Anterior cingulate cortex (tissue), 58 donors: ENCODE data around the gene TTI1.
"Not testable (repeated sequence)": the region's sequence is repeated elsewhere in the genome, so short reads cannot be mapped to it uniquely, and the experiment has no call there.

ENCODE experiments used
- DNase-seq, 58 donors: peaks; one replicate each; lab custom pipeline; 2025; lab: John Stamatoyannopoulos, UW

Gene TTI1

DNA sequence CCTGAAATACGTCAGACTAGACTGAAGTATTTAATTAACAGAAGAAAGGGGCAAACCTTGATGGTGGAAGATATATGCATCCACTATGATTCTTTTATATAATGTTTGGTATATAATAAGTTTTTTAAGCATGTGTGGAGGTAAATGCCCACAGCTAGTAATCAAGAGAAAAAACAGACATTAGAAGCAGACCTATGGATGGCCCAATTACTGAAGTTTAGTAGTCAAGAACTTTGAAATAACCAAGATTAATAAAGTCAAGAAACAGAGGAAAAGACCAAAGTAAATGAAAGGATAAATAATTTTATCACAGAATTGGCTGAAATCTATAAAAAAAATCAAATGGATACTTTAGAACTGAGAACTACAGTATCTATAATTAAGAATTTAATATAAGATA, 15.3 kb downstream of the TTI1 start:
- DNase-seq, result no peak

DNA sequence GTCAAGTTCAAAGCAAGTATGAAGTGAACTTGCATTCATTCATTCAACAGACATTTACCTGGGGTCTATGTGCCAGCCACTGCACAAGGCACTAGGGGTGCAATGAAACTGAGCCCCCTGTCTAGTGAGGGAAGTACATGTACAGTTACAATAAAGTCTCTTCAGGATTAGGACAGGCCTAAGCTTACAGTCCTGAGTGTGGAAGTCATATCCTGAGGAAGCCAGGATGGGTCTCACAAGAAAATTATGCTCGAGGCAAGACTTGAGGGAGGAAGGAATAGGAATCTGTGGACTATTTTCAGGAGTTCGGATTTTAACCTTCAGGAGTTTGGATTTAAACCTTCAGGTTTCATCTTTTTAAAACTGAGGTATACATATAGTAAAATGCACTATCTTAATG, 19.4 kb downstream of the TTI1 start:
- DNase-seq, result no peak

DNA sequence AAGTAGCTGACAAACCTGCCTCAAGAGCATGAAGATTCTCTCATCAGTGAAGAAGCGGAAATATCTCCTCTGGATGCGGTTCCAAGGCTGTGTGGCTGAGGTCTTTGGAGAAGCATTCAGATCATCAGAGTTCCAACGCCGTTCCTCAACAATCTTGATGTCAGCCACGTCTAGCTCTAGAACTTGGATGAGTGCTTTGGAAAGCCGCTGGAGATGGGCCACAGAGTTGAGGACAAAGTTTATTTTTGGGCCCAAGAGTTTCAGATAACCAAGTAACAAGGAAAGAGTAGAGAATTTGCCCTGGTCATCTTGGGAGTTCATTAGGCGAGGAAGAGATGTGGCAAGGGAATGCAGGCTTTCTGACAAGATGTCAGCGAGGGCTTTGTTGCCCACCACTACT, 20.9 kb downstream of the TTI1 start:
- DNase-seq, result no peak

DNA sequence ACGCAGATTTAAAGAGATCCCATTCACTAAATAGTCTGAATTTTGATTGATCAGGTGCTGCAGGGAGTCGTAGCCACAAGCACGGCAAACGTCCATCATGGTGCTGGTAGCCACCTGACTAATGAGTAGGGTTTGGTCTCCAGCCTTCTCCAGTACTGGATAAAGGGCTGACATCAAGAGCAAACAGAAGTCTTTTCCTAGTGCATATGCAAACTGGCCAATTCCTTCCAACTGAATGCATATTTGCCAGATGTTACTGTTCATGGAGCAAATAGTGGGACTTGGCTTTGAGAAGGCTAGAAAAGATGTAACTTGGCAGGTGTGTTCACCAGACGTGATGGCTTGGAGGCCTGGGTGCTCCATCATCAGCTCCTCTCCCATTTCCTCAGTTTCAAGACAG, 21.6 kb downstream of the TTI1 start:
- no peak for DNase-seq

DNA sequence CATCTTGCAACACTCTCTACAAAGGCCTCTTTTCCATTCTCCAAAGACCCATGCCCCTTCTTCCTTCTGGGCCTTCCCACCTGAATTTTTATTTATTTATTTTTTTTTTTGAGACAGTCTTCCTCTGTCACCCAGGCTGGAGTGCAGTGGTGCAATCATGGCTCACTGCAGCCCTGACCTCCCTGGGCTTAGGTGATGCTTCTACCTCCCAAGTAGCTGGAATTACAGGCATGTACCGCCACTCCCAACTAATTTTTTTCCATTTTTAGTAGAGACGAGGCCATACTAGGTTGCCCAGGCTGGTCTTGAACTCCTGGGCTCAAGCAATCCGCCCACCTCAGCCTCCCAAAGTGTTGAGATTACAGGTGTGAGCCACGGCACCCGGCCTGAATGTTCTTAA, 23.8 kb downstream of the TTI1 start:
- DNase-seq, result not testable (repeated sequence)

DNA sequence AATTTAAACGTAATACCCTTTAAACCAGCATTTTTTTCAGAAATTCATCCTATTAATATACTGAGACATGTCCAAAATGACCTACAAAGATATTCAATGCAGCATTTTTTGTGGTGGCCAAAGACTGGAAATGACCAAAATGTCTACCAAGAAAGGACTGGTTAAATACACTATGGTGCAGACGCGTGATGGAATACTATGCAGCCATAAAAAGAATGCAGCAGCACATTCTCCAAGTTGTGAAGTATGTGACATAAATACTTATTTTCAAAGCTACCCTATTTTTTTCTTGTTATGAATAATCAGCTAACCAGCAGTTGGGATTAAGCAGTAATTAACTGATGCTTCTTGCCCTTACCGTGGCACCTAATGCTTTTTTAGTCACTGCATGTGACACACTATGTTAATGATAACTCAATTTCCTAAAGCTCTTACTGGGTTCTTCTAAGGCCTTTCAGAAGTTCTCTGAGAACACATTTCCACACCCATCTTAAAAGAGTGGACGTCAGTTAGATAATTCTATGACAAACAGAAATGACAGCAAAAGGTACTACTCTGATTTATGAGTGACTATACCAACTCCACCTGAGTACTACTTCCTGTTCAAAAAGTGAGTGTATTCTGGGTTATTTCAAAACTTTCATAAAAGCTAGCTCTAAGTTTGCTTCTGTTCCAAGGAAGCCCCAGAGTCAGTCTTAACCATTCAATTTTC, 24.9 kb downstream of the TTI1 start:
- DNase-seq, result no peak

DNA sequence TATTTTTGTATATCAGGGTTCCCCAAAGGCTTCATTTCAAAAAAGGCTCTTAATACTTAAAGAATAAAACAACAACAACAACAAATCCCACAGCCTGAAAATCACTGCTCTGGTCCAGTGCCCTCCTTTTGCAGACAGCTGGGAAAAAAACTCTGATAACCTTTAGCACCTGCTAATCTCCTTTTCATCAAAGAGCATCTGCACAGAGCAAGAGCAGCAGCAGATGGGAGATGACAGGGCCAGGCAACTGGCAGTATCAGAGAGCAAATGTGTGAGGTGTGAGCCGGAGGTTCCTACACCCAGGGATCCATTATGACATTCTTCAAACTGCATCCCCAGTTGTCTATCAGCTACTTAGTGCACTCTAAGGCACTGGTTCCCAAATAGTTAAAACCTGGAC, 25.7 kb downstream of the TTI1 start:
- no peak for DNase-seq

DNA sequence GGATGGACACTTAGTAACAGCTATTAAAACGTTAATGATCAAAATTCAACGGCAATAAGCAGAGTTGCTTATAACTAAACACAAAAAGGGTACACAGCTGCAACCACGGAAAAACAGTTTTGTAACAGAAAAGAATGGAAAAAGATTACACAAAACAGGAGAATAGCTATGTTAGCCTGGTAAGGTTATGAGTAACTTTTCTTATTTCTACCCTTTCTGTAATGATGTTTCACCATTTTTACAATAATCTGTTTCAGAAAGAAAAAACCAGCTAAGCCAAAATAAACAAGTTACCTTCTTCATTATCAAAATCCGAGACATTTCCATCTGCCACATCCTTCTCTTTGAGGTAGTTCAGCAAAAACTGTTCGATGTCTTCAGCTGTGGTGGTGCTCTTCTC, 27.4 kb downstream of the TTI1 start:
- DNase-seq, result no peak

DNA sequence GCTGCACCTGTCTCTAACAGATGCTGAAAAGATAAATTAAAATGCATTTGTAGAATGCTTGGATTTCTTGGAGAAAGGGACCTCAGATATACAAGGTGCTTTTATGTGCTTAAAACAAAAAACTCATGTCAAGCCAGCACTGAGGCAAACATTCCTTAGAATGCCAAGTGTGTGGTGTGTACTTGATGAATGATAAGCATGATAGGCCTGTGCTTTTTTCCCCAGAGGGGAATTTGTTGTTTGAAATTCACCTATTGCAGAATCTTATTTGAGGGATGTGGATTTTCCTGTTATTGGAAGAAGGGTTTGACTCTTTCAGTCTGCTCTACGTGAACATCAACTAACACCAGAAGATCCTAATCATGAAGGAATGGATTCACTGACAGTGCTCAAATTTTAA, 28.8 kb downstream of the TTI1 start:
- no peak for DNase-seq

DNA sequence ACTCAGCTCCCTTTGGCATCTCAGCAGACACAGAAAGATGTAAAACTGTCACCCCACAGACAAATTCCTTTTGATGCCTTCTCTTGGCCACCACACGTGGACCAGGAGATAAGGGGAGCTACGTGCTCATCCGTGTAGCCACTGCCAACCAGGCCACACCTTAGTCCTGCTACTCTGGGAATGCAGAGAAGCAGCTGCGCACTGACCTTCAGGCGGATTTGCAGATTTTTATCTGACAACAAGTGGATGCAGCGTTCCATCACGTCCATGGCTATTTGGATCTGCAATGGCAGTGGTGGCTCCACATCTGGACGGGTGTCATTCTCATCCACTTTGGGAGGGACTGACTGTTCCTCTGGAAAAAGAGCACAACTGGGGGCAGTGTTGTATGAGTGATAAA, 30.8 kb downstream of the TTI1 start:
- no peak for DNase-seq

DNA sequence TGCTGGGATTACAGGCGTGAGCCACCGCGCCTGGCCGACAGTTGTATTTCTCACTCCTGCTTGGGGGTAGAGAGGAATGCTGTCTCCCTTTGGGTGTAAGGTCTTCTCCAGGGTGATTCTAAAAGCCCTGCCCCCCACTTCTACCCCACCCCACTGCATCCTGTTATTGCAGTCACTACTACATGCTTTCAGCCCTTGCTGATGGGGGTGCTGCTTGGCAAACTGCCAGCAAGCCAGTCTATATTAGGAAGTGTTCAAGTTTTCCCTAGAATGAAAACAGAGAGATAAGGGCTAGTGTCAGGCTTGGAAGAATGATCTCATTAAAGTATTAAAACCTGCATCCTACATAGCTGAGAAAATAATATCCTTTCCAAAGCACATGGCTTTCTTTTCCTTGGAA, 31.3 kb downstream of the TTI1 start:
- peak in 1 of 58 donors; percentile 18 for DNase-seq

DNA sequence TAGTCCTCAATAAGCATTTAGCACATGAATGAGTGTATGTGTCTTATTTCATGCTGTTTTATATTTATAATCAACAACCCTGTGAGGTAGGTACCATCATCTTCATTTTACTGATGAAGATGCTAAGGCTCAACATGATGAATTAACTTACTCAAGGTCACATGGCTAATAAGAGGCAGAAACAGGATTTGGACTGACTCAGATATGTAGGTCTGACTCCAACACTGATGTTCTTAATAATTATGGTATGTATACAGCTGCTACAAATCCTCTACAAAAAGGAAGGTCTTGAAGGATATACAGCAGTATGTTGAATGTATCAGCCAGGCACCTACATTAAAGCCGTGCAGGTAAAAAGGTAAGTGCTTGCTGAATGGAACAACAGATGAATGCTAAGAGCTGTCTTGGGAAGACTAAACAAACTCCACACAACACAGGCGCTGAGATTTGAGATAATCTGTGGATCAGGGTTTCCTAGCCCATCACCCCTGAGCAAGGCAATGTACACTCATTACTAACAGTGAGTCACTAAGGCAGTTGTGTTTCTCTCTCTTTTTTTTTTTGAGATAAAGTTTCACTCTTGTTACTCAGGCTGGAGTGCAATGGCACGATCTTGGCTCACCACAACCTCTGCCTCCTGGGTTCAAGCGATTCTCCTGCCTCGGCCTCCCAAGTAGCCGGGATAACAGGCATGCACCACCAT, 31.9 kb downstream of the TTI1 start:
- DNase-seq, result no peak

DNA sequence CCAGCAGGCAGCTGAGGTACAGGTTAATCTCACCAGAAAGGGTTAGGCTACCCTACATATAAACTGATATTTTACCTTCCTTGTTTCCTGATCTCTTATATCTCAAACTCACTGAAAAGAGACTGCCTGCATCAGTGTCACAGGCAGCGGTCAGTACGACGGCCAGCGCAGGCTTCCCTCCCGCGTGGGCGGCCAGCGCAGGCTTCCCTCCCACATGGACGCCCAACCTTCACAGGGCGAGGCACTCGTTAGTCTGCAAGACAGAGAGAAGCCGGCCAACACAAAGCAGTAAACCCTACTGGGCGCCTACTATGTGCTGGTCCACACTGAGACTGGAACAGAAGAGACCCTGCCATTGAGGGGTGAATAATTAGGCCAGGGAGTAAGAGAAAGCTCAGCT, 33.0 kb downstream of the TTI1 start:
- no peak for DNase-seq

DNA sequence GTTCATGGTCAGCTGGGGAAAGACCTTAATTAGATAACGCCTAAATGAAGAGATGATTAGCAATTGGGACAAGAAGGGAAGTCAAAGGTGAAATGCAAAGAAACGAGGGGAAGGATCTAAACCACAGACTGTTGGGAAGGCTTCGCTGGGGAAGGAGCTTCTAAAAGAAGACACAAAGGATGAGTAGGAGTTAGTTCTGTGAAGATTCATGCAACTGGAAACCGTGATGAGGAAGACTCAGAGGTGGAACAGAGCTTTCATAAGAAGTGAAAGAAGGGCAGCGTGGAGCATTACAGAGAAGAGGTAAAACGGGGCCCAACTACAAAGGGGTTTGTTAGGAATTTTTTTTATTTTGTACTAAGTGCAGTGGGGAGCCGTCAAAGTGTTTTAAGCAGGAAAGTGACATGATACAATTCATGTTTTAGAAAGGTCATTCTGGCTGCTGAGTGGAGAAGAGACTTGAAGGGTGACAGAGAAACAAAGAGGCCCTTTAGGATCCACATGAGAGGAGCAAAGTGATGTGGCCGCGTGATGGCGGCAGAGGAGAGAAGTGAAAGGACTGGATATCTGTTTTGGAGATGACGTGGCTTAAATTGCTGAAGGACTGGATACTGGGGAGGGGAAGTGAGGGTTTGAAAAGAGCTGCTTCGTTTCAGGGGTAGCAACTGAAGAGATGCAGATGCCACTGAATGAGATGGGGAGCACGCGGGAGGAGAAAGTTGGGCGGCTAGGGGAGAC, 33.6 kb downstream of the TTI1 start:
- peak in 29 of 58 donors; percentile 7 to 72 (median 28) for DNase-seq

DNA sequence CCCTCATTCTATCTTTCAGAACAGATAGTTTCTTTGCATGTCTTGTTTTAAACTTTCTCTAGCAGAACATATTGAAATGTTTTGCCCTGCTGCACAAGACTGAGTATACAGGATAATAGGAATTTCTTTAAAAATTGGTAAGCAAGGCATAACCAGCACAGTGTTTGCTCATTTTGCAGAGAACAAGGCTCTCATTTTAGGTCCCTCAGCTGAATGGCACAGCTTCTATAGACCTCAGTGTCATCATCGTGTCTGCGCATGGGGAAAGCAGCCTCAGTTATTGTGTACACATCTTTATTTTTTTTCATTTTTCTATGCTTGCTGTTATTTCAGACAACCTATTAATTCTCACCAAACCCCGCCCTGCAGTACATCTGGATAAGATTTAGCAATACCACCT, 35.7 kb downstream of the TTI1 start:
- DNase-seq, result peak in 3 of 58 donors; percentile 7 to 39 (median 12)

DNA sequence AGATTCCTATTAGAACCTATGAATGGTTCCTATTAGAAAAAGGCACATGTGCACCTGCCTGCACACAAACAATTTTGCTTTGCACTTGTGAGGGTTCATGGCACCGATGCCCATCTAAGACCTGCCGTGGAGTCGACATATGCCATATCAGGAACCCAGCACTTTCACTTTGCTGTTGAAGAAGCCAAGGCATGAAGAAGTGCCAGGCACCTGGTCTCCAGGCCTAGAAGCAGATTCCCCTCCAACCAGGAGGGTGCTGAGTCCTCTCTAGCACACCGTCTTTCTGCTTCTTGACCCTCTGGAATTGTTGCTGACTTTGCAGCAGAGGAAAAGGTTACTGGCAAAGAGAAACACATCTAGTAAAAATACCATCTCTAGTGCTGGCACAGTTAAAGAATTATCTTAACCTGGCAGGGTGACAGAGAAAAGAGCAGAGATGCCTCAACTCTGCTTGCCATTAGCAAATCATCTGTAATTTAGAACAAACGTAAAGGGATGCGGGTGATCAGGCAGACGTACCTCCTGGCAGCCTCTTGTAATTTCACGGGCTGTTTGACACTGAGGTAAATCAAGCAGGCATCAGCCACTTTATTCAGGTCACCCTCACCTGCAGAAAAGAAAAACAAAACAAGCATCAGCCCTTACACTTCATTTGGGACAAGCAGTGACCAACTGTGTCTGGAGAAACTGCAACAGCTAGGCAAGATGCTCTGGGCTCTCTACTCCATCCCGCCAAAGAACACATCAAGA, 37.2 kb downstream of the TTI1 start:
- no peak for DNase-seq

DNA sequence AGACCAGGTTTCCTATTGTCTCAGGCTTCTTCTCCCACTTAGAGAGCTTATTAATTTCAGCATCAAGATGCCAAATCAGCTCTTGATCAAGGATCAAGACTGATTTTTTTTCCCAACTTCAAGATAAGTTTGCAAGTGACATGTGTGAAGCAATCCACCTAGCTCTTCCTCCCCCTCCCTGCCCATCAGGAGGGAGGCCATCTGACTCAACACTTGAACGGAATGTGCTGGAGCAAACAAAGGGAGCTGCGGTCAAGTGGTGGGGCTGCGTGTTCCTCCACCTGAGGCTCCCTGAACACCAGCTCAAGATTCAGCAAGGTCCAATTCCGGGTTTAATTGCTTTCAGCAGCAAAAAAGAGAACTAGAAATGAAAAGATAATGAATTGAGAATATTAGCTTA, 38.7 kb downstream of the TTI1 start:
- no peak for DNase-seq

DNA sequence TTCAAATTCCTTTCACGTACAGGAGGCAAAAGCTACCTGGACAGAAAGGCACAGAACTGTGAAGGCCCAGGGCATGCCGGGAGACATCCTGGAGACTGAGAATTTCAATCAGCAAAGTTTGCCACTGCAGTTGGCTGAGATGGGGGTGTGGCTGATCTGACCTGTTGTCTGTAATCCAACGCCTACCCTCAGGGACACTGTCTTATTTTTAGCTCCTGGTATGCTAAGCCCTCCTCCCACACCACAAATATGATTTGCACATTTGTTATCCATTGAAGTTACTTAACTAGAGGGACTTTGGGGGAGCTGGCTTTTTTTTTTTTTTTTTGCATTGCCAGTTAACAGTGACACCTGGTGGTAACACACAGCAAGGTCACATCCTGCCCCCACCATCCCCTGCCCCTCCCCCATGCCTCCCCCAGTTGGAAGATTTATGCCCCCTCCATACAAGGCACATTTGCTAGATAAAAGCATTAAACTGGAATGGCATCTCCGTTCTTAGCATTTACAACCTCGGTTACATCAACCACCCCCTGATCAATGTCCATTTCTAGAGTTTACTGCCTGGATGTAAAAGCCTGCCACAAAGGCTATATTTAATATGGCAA, 40.4 kb downstream of the TTI1 start:
- peak in 3 of 58 donors; percentile 3 to 45 (median 37) for DNase-seq

DNA sequence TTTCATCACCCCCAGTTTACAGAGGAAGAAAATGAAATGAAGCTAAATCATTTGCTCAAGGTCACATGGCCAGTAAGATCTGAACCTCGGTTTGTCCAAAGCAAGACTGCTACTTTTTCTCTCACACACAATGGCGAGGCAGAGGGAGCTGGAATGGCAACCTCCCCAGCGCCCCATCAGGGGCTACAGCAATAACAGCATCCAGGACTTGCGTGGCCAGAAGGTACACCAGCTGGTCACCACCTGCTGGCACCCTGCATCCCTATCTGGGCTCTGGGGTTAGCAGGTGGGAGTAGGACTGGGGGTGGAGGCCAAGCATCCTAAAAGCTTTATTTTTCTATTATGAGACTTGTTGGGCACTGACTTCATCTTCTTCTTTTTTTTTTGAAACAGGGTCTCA, 41.3 kb downstream of the TTI1 start:
- DNase-seq, result no peak

DNA sequence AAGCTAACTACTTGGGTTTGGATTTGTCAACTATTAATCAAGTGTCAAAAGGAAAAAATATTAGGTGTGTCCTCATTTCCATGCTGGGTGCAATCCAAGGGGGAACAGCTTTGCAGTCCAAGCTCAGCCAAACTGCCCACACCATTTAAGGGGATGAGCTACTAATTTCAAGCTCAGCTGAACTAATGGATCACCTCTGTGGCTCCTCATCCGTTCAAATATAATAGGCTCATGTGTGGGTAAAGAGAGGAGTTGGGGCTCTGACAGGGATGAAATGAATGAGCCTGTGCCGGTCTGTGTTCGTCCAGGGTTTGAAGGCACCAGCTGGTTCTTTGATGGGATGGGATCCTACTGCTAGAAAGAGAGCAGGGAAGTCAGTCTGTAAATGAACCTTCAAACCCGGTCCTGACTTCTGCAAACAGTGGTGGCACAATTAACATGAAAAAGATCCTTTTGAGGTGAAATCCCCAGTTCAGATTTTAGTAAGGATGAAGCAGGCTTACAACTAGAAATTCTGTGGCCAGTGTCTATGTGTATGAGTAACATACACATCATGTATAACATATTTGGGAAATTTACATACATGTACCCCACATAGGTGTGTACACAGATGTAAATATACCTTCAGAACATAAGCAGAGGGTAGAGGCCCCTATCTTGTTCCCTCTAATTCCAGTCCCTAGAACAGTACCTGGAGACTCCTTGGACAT, 41.9 kb downstream of the TTI1 start:
- no peak for DNase-seq
